ENCODE results near the gene UBE3B.

UBE3B gene

GRCh38 chr12:109563291-109564284 is 86.2 kb downstream of the UBE3B start:
- Histone ChIP-seq H3K4me1 (ENCODE audit: control insufficient read depth, low read length) (no peaks in the 10 kb centered on the region), H3F3A (ENCODE audit: control insufficient read depth, insufficient read depth) (no peaks in the 10 kb centered on the region), H3K27ac (ENCODE audit: low read depth, low read length) (no peak overlapping the region), H3K4me3 (ENCODE audit: low read length) (no peak overlapping the region), H3K9me3 (ENCODE audit: control insufficient read depth, insufficient read depth, low read length) (peaks cover 7% of the 10 kb centered on the region; the same call in 1 of the 2 replicates), H3K27me3 (ENCODE audit: control insufficient read depth, low read length) (no peaks in the 10 kb centered on the region), H4K20me1 (ENCODE audit: control insufficient read depth, insufficient read depth, low read depth, low read length) (no peaks in the 10 kb centered on the region), H3K36me3 (ENCODE audit: control insufficient read depth, low read length) (peaks cover 71% of the 10 kb centered on the region), H3K79me2 (ENCODE audit: control insufficient read depth, low read length) (no peaks in the 10 kb centered on the region), H3K4me2 (ENCODE audit: low read length) (no peak overlapping the region), H3K9me2 (replicated peaks; ENCODE audit: control insufficient read depth, low read length) (no peaks in the 10 kb centered on the region)
- TF ChIP-seq CTCF (IDR thresholded peaks at IDR 0.05; ENCODE audit: low read depth, low read length, poor library complexity, severe bottlenecking) (no peak), EZH2phosphoT487 (IDR thresholded peaks at IDR 0.05; ENCODE audit: borderline replicate concordance, low read length) (no peak)

GRCh38 chr12:109566424-109566823 is 89.0 kb downstream of the UBE3B start:
- no peaks in the 10 kb centered on the region for H4K20me1 ChIP-seq (ENCODE audit: control insufficient read depth, insufficient read depth, low read depth, low read length)
- H3K36me3 ChIP-seq (ENCODE audit: control insufficient read depth, low read length): peaks cover 98% of the 10 kb centered on the region
- no peak overlapping the region for H3K4me3 ChIP-seq (ENCODE audit: low read length)
- no peak overlapping the region for H3K4me2 ChIP-seq (ENCODE audit: low read length)
- no peak for TF ChIP-seq EZH2phosphoT487 (IDR thresholded peaks at IDR 0.05; ENCODE audit: borderline replicate concordance, low read length)
- no peak for TF ChIP-seq CTCF (IDR thresholded peaks at IDR 0.05; ENCODE audit: low read depth, low read length, poor library complexity, severe bottlenecking)
- H3K9me3 ChIP-seq (ENCODE audit: control insufficient read depth, insufficient read depth, low read length): peaks cover 7% of the 10 kb centered on the region; the same call in 1 of the 2 replicates
- no peaks in the 10 kb centered on the region for H3K27me3 ChIP-seq (ENCODE audit: control insufficient read depth, low read length)
- H3K79me2 ChIP-seq (ENCODE audit: control insufficient read depth, low read length): peaks cover 9% of the 10 kb centered on the region
- H3K9me2 ChIP-seq (replicated peaks; ENCODE audit: control insufficient read depth, low read length): no peaks in the 10 kb centered on the region
- H3K27ac ChIP-seq (ENCODE audit: low read depth, low read length): no peak overlapping the region
- peaks cover under 1% of the 10 kb centered on the region; the same call in 1 of the 2 replicates for H3K4me1 ChIP-seq (ENCODE audit: control insufficient read depth, low read length)
- H3F3A ChIP-seq (ENCODE audit: control insufficient read depth, insufficient read depth): no peaks in the 10 kb centered on the region; the same call in 1 of the 2 replicates

GRCh38 chr12:109567296-109567695 is 89.9 kb downstream of the UBE3B start:
- peaks cover 95% of the 10 kb centered on the region for H3K36me3 ChIP-seq (ENCODE audit: control insufficient read depth, low read length)
- peaks cover 16% of the 10 kb centered on the region for H3K79me2 ChIP-seq (ENCODE audit: control insufficient read depth, low read length)
- H4K20me1 ChIP-seq (ENCODE audit: control insufficient read depth, insufficient read depth, low read depth, low read length): no peaks in the 10 kb centered on the region
- H3K4me1 ChIP-seq (ENCODE audit: control insufficient read depth, low read length): peaks cover 8% of the 10 kb centered on the region
- no peak overlapping the region for H3K27ac ChIP-seq (ENCODE audit: low read depth, low read length)
- no peaks in the 10 kb centered on the region; the same call in 1 of the 2 replicates for H3F3A ChIP-seq (ENCODE audit: control insufficient read depth, insufficient read depth)
- peaks cover 7% of the 10 kb centered on the region; the same call in 1 of the 2 replicates for H3K9me3 ChIP-seq (ENCODE audit: control insufficient read depth, insufficient read depth, low read length)
- H3K4me2 ChIP-seq (ENCODE audit: low read length): no peak overlapping the region
- H3K4me3 ChIP-seq (ENCODE audit: low read length): no peak overlapping the region
- no peaks in the 10 kb centered on the region for H3K9me2 ChIP-seq (replicated peaks; ENCODE audit: control insufficient read depth, low read length)
- TF ChIP-seq CTCF (IDR thresholded peaks at IDR 0.05; ENCODE audit: low read depth, low read length, poor library complexity, severe bottlenecking) (no peak), EZH2phosphoT487 (IDR thresholded peaks at IDR 0.05; ENCODE audit: borderline replicate concordance, low read length) (no peak)
- H3K27me3 ChIP-seq (ENCODE audit: control insufficient read depth, low read length): no peaks in the 10 kb centered on the region

Measured in DOHH2 (cell line).